GM23338 (cell line): ENCODE results near the gene IL36A. TPM values are rescaled to one million over a fixed set of nuclear protein-coding genes. Genes with fewer than 3 reads are reported as not detected.

Source experiments
- ATAC-seq: fragments of 200-7000 bp; cut with Tn5 transposase; 3 replicates; pipeline ENCODE4 v1.9.1; 2020
- DNase-seq: peaks from one replicate; pipeline ENCODE4 v3.0.0-alpha.2; 2015; ENCODE audit warnings: low spot score
- H2AFZ ChIP-seq: fragments of 200-600 bp; sonication (generic); 2 replicates; pipeline ENCODE4 v1.8.0; 2016; ENCODE audit warnings: antibody characterized with exemption, mild to moderate bottlenecking, moderate library complexity
- H3F3A ChIP-seq: fragments of 200-600 bp; sonication (generic); replicated peaks from 2 replicates; pipeline ENCODE4 v1.8.0; 2017; ENCODE audit warnings: antibody characterized with exemption, mixed run types, low read depth
- H3K27ac ChIP-seq: fragments of 200-600 bp; sonication (generic); 2 replicates; pipeline ENCODE4 v1.6.1; 2016; ENCODE audit warnings: low read depth
- H3K27me3 ChIP-seq: fragments of 200-600 bp; sonication (generic); 2 replicates; pipeline ENCODE4 v1.8.0; 2016; ENCODE audit warnings: mild to moderate bottlenecking, mixed run types, moderate library complexity; ENCODE audit not compliant: insufficient read depth
- H3K36me3 ChIP-seq: fragments of 200-600 bp; sonication (generic); 2 replicates; pipeline ENCODE4 v1.8.0; 2016; ENCODE audit warnings: mild to moderate bottlenecking; ENCODE audit not compliant: insufficient read depth
- H3K4me1 ChIP-seq: fragments of 200-600 bp; sonication (generic); 2 replicates; pipeline ENCODE4 v1.8.0; 2016; ENCODE audit warnings: mild to moderate bottlenecking, moderate library complexity; ENCODE audit not compliant: insufficient read depth
- H3K4me2 ChIP-seq: fragments of 200-600 bp; sonication (generic); 2 replicates; pipeline ENCODE4 v1.7.1; 2017; ENCODE audit warnings: mixed run types
- H3K4me3 ChIP-seq: fragments of 200-600 bp; sonication (generic); 2 replicates; pipeline ENCODE4 v1.6.1; 2016; ENCODE audit warnings: mixed run types
- H3K79me2 ChIP-seq: fragments of 200-600 bp; sonication (generic); replicated peaks from 2 replicates; pipeline ENCODE4 v1.8.0; 2017; ENCODE audit warnings: mild to moderate bottlenecking; ENCODE audit not compliant: insufficient read depth
- H3K9me2 ChIP-seq: fragments of 200-600 bp; sonication (generic); 2 replicates; pipeline ENCODE4 v1.8.0; 2017; ENCODE audit not compliant: insufficient read depth
- H4K20me1 ChIP-seq: fragments of 200-600 bp; sonication (generic); replicated peaks from 2 replicates; pipeline ENCODE4 v1.8.0; 2017; ENCODE audit warnings: mild to moderate bottlenecking; ENCODE audit not compliant: insufficient read depth
- H3K27ac Mint-ChIP-seq: 2 replicates; pipeline ENCODE4 v1.8.0; 2020; ENCODE audit warnings: inconsistent platforms, mild to moderate bottlenecking, moderate library complexity, mixed read lengths
- H3K27me3 Mint-ChIP-seq: 3 replicates; pipeline ENCODE4 v1.8.0; 2022; ENCODE audit warnings: low read depth, mild to moderate bottlenecking, moderate library complexity, mixed read lengths, inconsistent platforms; ENCODE audit not compliant: insufficient read depth, poor library complexity
- H3K36me3 Mint-ChIP-seq: 3 replicates; pipeline ENCODE4 v1.8.0; 2021; ENCODE audit warnings: low read depth, mild to moderate bottlenecking, inconsistent platforms, moderate library complexity, mixed read lengths
- H3K4me1 Mint-ChIP-seq: 3 replicates; pipeline ENCODE4 v1.8.0; 2020; ENCODE audit warnings: mild to moderate bottlenecking, inconsistent platforms, mixed read lengths
- H3K4me3 Mint-ChIP-seq: 3 replicates; pipeline ENCODE4 v1.8.0; 2021; ENCODE audit warnings: moderate library complexity, mild to moderate bottlenecking, inconsistent platforms, mixed read lengths
- H3K9me3 Mint-ChIP-seq: 3 replicates; pipeline ENCODE4 v1.8.0; 2020; ENCODE audit warnings: moderate library complexity, mild to moderate bottlenecking, inconsistent platforms, mixed read lengths
- CREB1 ChIP-seq: fragments of 250-450 bp; sonication (Bioruptor Pico); IDR thresholded peaks from 2 replicates; pipeline ENCODE4 v1.5.0; 2020; ENCODE audit warnings: low read depth, mild to moderate bottlenecking, moderate library complexity
- EZH2 ChIP-seq: fragments of 200-600 bp; sonication (generic); IDR thresholded peaks from one replicate; pipeline ENCODE4 v1.8.0; 2017; ENCODE audit warnings: antibody characterized with exemption, mild to moderate bottlenecking, low read depth; ENCODE audit not compliant: unreplicated experiment
- EZH2phosphoT487 ChIP-seq: fragments of 200-600 bp; sonication (generic); IDR thresholded peaks from one replicate; pipeline ENCODE4 v1.8.1; 2018; ENCODE audit warnings: antibody characterized with exemption; ENCODE audit not compliant: unreplicated experiment
- JUNB ChIP-seq: IDR thresholded peaks from one replicate; pipeline ENCODE4 v1.6.1; 2016; ENCODE audit warnings: antibody characterized with exemption; ENCODE audit not compliant: unreplicated experiment
- NANOG ChIP-seq: IDR thresholded peaks from 2 replicates; pipeline ENCODE4 v1.6.1; 2016; ENCODE audit warnings: antibody characterized with exemption, borderline replicate concordance
- POLR2AphosphoS5 ChIP-seq: IDR thresholded peaks from 2 replicates; pipeline ENCODE4 v1.6.1; 2016; ENCODE audit warnings: antibody characterized with exemption, low read depth
- STAT1 ChIP-seq: IDR thresholded peaks from one replicate; pipeline ENCODE4 v1.6.1; 2016; ENCODE audit warnings: antibody characterized with exemption; ENCODE audit not compliant: unreplicated experiment
- polyA plus RNA-seq: library from polyadenylated mRNA; unstranded; fragments of >200 nt; fragmentation: Nextera tagmentation; extraction: Ambion mirVana; gene quantifications from 2 replicates; pipeline ENCODE4 v1.2.1, GENCODE V29; 2016
- total RNA-seq: library from RNA; depleted of rRNA; stranded (reverse); fragments of >200 nt; shearing (Covaris generic); gene quantifications from 2 replicates; pipeline ENCODE4 v1.2.3, GENCODE V29; 2014
- TF ChIP-seq, protein P1 (sequence below): IDR thresholded peaks from 2 replicates; pipeline ENCODE4 v1.6.1; 2016; ENCODE audit warnings: antibody characterized with exemption
- TF ChIP-seq, protein P2 (sequence below): IDR thresholded peaks from one replicate; pipeline ENCODE4 v1.6.1; 2018; ENCODE audit warnings: antibody characterized with exemption; ENCODE audit not compliant: unreplicated experiment
- TF ChIP-seq, protein P3 (sequence below): fragments of 250-450 bp; sonication (Bioruptor Pico); IDR thresholded peaks from 2 replicates; pipeline ENCODE4 v1.5.0; 2020; ENCODE audit warnings: mild to moderate bottlenecking, moderate library complexity

Gene IL36A
- total and polyA plus RNA-seq, 2 experiments from 2014 or later, result not detected

DNA sequence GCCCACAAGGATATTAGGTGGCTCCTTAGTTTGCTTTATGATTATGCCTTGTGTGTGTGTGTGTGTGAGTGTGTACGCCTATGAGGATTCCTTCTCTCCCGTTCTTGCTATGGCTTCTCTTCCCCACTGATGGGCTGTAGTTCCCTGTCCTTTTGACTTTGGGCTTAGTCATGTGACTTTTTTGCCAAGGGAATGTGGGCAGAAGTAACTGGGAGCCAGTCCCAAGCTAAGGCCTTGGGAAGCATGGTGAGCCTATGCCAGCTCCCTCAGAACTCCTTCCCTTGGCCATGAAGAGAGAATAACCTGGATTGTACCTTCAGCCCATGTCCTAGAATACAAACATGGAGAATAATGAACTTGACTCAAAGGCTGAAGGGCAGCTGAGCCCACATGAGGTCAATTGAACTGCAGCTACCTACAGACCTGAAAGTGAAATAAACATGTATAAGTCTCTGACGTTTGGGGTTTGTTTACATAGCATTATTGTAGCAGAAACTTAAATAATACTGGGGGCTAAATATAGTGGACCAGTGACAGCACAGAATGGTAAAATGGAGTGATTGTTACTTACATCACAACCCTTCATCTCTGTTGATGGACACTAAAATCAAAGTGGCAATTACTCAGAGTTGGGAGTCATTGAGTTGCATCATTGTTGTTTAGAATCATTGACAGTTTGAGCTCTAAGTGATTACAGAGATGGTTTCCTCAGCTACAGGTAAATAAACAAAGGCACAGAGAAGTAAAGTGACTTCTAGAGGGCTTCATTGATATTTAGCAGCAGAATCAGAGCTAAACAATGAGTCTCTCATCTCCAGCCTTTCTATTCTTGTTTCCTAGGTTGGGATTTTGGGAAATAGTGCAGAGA, 42.7 kb upstream of the IL36A start (continued):
- TF ChIP-seq, protein P1, sequence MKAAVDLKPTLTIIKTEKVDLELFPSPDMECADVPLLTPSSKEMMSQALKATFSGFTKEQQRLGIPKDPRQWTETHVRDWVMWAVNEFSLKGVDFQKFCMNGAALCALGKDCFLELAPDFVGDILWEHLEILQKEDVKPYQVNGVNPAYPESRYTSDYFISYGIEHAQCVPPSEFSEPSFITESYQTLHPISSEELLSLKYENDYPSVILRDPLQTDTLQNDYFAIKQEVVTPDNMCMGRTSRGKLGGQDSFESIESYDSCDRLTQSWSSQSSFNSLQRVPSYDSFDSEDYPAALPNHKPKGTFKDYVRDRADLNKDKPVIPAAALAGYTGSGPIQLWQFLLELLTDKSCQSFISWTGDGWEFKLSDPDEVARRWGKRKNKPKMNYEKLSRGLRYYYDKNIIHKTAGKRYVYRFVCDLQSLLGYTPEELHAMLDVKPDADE, result no peak
- TF ChIP-seq CREB1 (CRISPR knock-in tag) (no peak), POLR2AphosphoS5 (no peak), STAT1 (no peak), EZH2phosphoT487 (no peak)
- TF ChIP-seq, protein P2, sequence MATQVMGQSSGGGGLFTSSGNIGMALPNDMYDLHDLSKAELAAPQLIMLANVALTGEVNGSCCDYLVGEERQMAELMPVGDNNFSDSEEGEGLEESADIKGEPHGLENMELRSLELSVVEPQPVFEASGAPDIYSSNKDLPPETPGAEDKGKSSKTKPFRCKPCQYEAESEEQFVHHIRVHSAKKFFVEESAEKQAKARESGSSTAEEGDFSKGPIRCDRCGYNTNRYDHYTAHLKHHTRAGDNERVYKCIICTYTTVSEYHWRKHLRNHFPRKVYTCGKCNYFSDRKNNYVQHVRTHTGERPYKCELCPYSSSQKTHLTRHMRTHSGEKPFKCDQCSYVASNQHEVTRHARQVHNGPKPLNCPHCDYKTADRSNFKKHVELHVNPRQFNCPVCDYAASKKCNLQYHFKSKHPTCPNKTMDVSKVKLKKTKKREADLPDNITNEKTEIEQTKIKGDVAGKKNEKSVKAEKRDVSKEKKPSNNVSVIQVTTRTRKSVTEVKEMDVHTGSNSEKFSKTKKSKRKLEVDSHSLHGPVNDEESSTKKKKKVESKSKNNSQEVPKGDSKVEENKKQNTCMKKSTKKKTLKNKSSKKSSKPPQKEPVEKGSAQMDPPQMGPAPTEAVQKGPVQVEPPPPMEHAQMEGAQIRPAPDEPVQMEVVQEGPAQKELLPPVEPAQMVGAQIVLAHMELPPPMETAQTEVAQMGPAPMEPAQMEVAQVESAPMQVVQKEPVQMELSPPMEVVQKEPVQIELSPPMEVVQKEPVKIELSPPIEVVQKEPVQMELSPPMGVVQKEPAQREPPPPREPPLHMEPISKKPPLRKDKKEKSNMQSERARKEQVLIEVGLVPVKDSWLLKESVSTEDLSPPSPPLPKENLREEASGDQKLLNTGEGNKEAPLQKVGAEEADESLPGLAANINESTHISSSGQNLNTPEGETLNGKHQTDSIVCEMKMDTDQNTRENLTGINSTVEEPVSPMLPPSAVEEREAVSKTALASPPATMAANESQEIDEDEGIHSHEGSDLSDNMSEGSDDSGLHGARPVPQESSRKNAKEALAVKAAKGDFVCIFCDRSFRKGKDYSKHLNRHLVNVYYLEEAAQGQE, result no peak

DNA sequence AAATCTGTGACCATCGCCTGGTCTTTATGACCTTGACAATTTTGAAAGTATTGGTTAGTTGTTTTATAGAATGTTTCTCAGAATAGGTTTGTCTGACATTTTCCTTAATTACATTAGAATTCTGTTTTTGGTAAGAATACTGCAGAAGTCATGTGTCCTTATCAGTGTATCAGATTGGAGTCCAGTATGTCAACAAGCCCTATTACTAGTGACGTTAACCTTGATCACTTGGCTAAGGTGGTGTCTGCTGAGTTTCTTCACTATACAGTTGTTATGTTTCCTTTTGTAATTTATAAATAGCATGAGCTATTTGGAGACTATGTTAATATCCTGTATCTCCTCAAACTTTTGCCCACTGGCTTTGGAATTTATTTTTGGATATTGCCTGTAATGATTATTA, 38.2 kb upstream of the IL36A start:
- Mint-ChIP-seq H3K27me3 (no peaks in the 10 kb centered on the region), H3K4me3 (no peak overlapping the region), H3K36me3 (no peaks in the 10 kb centered on the region), H3K9me3 (no peaks in the 10 kb centered on the region), H3K4me1 (no peaks in the 10 kb centered on the region), H3K27ac (no peak overlapping the region)
- Histone ChIP-seq H2AFZ (no peak overlapping the region), H3K36me3 (no peaks in the 10 kb centered on the region), H3K4me3 (no peak overlapping the region), H3K79me2 (no peaks in the 10 kb centered on the region), H3K4me1 (no peaks in the 10 kb centered on the region), H3K27me3 (no peaks in the 10 kb centered on the region), H3K27ac (no peak overlapping the region), H3K9me2 (0 out of 2 replicates have a peak, but pooled peaks cover 3% of the 10 kb centered on the region), H3F3A (no peaks in the 10 kb centered on the region), H4K20me1 (no peaks in the 10 kb centered on the region), H3K4me2 (no peak overlapping the region)
- TF ChIP-seq, protein P1, result no peak
- TF ChIP-seq JUNB, result no peak
- no peak for TF ChIP-seq EZH2
- no peak for TF ChIP-seq POLR2AphosphoS5
- TF ChIP-seq, protein P3, sequence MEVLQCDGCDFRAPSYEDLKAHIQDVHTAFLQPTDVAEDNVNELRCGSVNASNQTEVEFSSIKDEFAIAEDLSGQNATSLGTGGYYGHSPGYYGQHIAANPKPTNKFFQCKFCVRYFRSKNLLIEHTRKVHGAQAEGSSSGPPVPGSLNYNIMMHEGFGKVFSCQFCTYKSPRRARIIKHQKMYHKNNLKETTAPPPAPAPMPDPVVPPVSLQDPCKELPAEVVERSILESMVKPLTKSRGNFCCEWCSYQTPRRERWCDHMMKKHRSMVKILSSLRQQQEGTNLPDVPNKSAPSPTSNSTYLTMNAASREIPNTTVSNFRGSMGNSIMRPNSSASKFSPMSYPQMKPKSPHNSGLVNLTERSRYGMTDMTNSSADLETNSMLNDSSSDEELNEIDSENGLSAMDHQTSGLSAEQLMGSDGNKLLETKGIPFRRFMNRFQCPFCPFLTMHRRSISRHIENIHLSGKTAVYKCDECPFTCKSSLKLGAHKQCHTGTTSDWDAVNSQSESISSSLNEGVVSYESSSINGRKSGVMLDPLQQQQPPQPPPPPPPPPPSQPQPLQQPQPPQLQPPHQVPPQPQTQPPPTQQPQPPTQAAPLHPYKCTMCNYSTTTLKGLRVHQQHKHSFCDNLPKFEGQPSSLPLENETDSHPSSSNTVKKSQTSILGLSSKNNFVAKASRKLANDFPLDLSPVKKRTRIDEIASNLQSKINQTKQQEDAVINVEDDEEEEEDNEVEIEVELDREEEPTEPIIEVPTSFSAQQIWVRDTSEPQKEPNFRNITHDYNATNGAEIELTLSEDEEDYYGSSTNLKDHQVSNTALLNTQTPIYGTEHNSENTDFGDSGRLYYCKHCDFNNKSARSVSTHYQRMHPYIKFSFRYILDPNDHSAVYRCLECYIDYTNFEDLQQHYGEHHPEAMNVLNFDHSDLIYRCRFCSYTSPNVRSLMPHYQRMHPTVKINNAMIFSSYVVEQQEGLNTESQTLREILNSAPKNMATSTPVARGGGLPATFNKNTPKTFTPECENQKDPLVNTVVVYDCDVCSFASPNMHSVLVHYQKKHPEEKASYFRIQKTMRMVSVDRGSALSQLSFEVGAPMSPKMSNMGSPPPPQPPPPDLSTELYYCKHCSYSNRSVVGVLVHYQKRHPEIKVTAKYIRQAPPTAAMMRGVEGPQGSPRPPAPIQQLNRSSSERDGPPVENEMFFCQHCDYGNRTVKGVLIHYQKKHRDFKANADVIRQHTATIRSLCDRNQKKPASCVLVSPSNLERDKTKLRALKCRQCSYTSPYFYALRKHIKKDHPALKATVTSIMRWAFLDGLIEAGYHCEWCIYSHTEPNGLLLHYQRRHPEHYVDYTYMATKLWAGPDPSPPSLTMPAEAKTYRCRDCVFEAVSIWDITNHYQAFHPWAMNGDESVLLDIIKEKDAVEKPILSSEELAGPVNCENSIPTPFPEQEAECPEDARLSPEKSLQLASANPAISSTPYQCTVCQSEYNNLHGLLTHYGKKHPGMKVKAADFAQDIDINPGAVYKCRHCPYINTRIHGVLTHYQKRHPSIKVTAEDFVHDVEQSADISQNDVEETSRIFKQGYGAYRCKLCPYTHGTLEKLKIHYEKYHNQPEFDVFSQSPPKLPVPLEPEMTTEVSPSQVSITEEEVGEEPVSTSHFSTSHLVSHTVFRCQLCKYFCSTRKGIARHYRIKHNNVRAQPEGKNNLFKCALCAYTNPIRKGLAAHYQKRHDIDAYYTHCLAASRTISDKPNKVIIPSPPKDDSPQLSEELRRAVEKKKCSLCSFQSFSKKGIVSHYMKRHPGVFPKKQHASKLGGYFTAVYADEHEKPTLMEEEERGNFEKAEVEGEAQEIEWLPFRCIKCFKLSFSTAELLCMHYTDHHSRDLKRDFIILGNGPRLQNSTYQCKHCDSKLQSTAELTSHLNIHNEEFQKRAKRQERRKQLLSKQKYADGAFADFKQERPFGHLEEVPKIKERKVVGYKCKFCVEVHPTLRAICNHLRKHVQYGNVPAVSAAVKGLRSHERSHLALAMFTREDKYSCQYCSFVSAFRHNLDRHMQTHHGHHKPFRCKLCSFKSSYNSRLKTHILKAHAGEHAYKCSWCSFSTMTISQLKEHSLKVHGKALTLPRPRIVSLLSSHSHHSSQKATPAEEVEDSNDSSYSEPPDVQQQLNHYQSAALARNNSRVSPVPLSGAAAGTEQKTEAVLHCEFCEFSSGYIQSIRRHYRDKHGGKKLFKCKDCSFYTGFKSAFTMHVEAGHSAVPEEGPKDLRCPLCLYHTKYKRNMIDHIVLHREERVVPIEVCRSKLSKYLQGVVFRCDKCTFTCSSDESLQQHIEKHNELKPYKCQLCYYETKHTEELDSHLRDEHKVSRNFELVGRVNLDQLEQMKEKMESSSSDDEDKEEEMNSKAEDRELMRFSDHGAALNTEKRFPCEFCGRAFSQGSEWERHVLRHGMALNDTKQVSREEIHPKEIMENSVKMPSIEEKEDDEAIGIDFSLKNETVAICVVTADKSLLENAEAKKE (CRISPR knock-in tag), result no peak
- no peak for TF ChIP-seq CREB1 (CRISPR knock-in tag)
- TF ChIP-seq STAT1, result no peak
- TF ChIP-seq NANOG, result no peak
- no peak for DNase-seq
- ATAC-seq, result no peak
